GM11168 (cell line): ENCODE results near the gene MRAS.
"Not testable (repeated sequence)": the region's sequence is repeated elsewhere in the genome, so short reads cannot be mapped to it uniquely, and the experiment has no call there.

ENCODE experiments used
- in situ Hi-C: fragments of 300-500 bp; cut with MboI; formaldehyde crosslinking; loops from one replicate; pipeline ENCODE4 v1.12.0; 2022; ENCODE audit warnings: low sequenced_read_pairs; ENCODE audit not compliant: unreplicated experiment

The MRAS gene

GRCh38 chr3:138408751-138409570, 60.6 kb downstream of the MRAS start:
- in situ Hi-C loops = no loop called here

DNA sequence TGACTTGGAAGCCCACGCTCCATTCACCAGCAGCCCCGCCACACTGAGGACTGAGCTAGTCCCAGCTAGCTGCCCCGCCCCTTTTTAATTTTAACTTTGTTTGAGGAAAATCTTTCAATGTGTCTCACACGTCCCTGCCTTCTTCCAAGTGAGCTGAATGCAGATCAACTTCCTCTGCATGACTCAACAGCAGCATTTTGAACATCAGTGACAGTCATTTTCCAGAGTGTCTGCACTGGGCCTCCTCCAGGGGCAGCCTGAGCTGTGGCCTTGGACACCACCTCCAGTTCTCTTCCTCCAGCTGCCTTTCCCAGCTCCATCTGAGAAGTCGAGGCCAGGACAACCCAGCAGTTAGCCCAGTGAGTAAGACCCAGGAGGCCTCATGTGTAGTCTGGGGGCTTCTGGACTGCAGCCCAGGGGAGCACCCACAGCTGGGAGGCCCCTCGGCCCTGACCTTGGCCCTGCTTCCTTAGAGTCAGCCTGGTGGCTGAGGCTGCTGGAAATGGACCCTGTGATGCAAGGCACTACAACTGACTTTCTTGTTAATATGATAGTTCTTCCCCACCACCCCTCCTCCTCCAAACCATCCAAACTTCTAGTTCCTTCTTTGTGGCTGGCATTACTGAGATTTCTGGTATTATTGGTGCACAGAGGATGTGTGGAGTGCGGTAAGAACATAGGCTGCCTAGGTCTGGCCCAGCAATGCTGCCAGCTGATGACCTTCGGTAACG, 64.6 kb downstream of the MRAS start:
- in situ Hi-C loops = no loop called here

DNA sequence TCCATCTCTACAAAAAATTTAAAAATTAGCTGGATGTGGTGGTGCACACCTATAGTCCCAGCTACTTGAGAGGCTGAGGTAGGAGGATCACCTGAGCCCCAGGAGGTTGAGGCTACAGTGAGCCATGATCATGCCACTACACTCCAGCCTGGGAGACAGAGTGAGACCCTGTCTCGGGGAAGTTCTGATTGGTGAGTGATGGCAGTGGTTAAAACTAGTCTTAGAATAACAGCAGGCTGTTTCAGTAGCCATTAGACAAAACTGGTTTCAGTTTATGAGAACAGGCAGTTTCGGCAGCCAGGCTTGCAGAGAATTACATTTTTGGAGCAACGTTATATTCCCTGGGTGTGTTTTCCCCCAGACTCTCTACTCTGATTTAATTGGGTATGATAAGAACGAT, 67.9 kb downstream of the MRAS start:
- in situ Hi-C loops = not testable (repeated sequence)

- in situ Hi-C loops = no loop called here
Observed at GRCh38 chr3:138417559-138417982, 69.2 kb downstream of the MRAS start.

DNA sequence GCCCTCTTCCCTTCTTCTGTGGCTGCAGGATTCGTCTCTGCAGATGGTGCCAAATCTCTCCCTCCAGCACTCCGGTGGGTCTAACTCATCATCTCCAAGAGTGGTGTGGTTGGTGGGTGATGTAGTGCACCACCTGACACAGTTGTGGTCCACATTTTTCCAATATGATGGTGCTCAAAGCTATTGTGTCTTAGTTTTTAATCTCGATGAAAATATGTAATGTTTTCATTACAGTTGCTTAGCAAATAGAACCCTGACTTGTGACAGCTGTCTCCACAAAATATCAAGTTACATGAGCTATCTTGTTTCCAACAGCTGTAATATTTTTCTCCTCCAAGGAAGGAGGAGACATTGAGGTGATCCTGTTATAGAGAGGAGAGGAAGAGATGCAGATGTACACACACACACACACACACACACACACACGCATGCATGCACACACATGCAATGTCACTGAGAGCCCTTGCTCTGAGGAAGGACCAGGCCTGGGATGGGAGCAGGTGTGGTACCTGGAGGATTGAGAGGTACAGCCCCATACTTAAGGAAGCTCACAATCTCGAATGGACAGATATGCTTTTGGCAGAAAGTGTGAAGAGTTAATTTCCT, 70.3 kb downstream of the MRAS start:
- in situ Hi-C loops = no loop called here

DNA sequence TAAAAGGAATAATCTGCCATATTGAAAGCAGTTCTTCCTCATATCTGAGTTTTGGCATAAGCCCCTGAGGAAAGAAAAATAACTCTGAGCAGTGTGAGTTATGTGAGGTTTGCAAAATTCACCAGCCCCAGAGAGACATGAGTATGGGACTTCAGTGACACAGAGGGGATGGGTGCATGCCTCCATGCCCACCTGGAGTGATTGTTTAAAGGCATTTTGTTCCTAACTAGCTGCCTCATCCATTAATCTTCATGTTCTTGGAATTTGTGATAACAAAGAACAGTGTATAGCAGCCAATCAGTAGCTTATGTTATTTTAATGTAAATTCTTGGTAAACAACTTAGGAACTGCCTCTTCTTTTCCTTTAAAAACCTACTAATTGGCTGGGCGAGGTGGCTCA, 74.9 kb downstream of the MRAS start:
- in situ Hi-C loops = no loop called here

DNA sequence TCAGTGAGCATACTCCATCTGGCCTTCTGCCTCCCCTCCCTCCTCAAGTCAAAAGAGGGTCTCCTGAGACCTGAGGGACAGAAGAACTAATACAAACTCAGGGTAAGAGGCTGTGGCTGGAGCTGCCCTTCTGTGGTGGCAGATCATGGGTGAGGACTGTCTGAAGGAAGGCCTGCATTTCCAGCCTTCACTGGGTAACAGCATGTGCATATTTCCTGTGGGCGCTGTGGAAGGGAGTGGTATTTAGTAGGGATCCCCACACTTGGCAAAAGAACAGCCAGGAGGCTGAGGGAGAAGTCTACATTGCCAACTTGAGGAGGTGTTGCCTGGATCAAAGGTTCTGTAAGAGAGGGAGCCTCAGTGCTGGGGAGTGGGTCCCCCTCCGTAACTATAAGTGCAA, 75.9 kb downstream of the MRAS start:
- in situ Hi-C loops = no loop called here

GRCh38 chr3:138426211-138426610, 77.8 kb downstream of the MRAS start:
- in situ Hi-C loops = no loop called here

GRCh38 chr3:138426754-138427153, 78.4 kb downstream of the MRAS start:
- in situ Hi-C loops = not testable (repeated sequence)

- in situ Hi-C loops = no loop called here
Observed at GRCh38 chr3:138429665-138430064, 81.3 kb downstream of the MRAS start.

GRCh38 chr3:138432576-138433240, 84.3 kb downstream of the MRAS start:
- in situ Hi-C loops = no loop called here

- in situ Hi-C loops = no loop called here
Observed at GRCh38 chr3:138433892-138434275, 85.5 kb downstream of the MRAS start.

- in situ Hi-C loops = no loop called here
Observed at GRCh38 chr3:138434276-138434874, 86.0 kb downstream of the MRAS start, which contains the start of gene ESYT3. ESYT3 (plus strand) TSS chr3:138434616; CDS start chr3:138434799, 183 bp downstream.

GRCh38 chr3:138434875-138435772, 86.7 kb downstream of the MRAS start:
- in situ Hi-C loops = no loop called here

GRCh38 chr3:138435840-138436239, 87.5 kb downstream of the MRAS start:
- in situ Hi-C loops = no loop called here

- in situ Hi-C loops = no loop called here
Observed at GRCh38 chr3:138437281-138437680, 88.9 kb downstream of the MRAS start.

DNA sequence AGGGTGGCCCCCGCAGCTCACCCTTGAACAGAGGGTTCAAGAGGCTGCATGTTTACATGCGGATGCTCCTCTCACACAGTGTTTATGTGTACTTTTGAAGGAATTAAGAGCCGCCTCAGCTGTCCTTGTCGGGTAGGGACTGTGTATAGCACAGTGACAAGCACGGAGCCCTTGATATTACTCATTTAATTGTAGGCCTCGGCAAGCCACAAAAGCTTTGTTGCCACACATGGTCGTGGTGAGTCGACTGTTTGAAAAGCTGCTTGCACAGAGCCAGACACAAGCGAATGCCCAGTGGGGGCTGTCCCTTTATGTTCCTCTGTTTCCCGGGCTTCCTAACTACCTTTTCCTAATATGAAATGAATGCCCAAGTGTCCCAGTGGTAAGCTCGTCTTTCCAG, 90.5 kb downstream of the MRAS start:
- in situ Hi-C loops = no loop called here

GRCh38 chr3:138439646-138440045, 91.3 kb downstream of the MRAS start:
- in situ Hi-C loops = no loop called here

DNA sequence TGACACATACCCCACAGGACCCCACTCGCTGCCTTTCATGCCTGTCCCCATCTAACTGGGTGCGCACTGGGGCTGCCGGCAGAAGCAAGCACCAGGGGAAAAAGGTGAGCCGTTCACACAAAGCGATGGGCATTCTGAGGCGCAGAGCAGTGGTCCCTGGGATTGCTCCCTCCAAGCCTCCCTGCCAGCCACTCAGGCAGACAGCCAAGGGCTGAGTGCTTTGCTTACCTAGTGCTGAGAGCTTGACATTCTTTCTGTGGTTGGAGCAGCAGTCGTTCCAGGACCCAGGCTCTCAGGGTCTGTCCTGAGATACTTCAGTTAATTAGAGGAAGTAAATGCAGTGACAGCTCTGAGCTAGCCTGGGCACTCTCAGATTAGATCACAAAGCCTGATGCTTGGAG, 91.7 kb downstream of the MRAS start:
- in situ Hi-C loops = no loop called here
